Esophagus squamous epithelium (tissue), 5 donors: ENCODE data around the gene EBP. TPM values are rescaled to one million over a fixed set of nuclear protein-coding genes. Genes with fewer than 3 reads are reported as not detected.

Experiments
- DNase-seq: peaks from one replicate; lab custom pipeline; 2025; lab: John Stamatoyannopoulos, UW
- H3K27ac ChIP-seq, 4 donors: fragments of 200-600 bp; sonication (generic); one replicate each; pipeline ENCODE4 v1.5.1; 2016 to 2019; ENCODE audit warnings: mild to moderate bottlenecking in 1 of 4
- H3K27me3 ChIP-seq, 4 donors: fragments of 200-600 bp; sonication (generic); 1 replicate in 3 of 4; 2 replicates in 1 of 4; pipeline versions ENCODE4 v1.5.1 to v1.6.0; 2017 to 2021; ENCODE audit warnings: antibody characterized with exemption in 1 of 4
- H3K36me3 ChIP-seq, 3 donors: fragments of 200-600 bp; sonication (generic); one replicate each; pipeline ENCODE4 v1.5.1; 2016 to 2019
- H3K4me1 ChIP-seq, 3 donors: fragments of 200-600 bp; sonication (generic); one replicate each; pipeline ENCODE4 v1.5.1; 2017 to 2019
- H3K4me3 ChIP-seq, 4 donors: fragments of 200-600 bp; sonication (generic); 1 replicate in 3 of 4; 2 replicates in 1 of 4; pipeline ENCODE4 v1.5.1; 2016 to 2019; ENCODE audit warnings: mild to moderate bottlenecking in 2 of 4, moderate library complexity in 1 of 4
- H3K9me3 ChIP-seq, 3 donors: fragments of 200-600 bp; sonication (generic); one replicate each; pipeline ENCODE4 v1.5.1; 2016 to 2019
- POLR2A ChIP-seq, 4 donors: fragments of 450-650 bp; IDR thresholded peaks; one replicate each; pipeline ENCODE4 v1.6.1; 2017; ENCODE audit warnings: antibody characterized with exemption in 4 of 4, mild to moderate bottlenecking in 4 of 4, moderate library complexity in 3 of 4
- WGBS, 2 donors: methylation state at CpG; one replicate each; pipeline ENCODE4 v1.1.5; 2018; 5-methylcytosine and 5-hydroxymethylcytosine counted together
- intact Hi-C: fragments of 100-400 bp; cut with DNase I; formaldehyde crosslinking; loops from one replicate; pipeline ENCODE4 v1.15.0; 2022
- total RNA-seq, 4 donors: library from RNA; depleted of rRNA; stranded (reverse); fragments of >200 nt; gene quantifications; one replicate each; pipeline ENCODE4 v1.1.0, GENCODE V29; 2016
- TF ChIP-seq, protein P1 (sequence below), 6 experiments: fragments of 450-650 bp in 4 of 6; fragments of 200-600 bp in 2 of 6; sonication (generic) in 2 of 6; IDR thresholded peaks; one replicate each; pipeline ENCODE4 v1.5.1; 2016 to 2019; ENCODE audit warnings: antibody characterized with exemption in 6 of 6, mild to moderate bottlenecking in 4 of 6, moderate library complexity in 4 of 6
- donor health status: DM: yes; HTN: yes; CAD: no.

The EBP gene
- total RNA-seq, 4 donors from 2014 or later = 60.8 to 119 (median 87.1) TPM

DNA sequence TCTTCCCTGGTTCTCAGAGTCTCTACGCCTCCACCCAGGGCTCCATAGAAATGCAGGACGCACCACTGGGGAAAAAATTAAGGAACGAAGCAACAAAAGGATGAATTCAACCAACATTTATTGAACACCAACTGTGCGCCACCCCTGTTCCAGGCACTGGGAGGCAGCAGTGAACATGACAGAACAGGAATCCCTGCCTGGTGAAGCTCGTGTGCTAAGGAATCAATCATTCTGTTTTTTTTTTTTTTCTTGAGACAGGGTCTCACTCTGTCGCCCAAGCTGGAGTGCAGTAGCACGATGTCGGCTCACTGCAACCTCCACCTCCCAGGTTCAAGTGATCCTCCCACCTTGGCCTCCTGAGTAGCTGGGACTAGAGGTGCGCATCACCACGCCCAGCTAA lies 47.5 kb upstream of the EBP start:
- Histone ChIP-seq H3K27ac (no peak overlapping the region), H3K36me3 (no peaks in the 10 kb centered on the region), H3K4me1 (peaks cover 0 to 25% (median 3%) of the 10 kb centered on the region in 3 donors), H3K4me3 (no peak overlapping the region), H3K9me3 (no peaks in the 10 kb centered on the region), H3K27me3 (no peaks in the 10 kb centered on the region)
- TF ChIP-seq, protein P1, sequence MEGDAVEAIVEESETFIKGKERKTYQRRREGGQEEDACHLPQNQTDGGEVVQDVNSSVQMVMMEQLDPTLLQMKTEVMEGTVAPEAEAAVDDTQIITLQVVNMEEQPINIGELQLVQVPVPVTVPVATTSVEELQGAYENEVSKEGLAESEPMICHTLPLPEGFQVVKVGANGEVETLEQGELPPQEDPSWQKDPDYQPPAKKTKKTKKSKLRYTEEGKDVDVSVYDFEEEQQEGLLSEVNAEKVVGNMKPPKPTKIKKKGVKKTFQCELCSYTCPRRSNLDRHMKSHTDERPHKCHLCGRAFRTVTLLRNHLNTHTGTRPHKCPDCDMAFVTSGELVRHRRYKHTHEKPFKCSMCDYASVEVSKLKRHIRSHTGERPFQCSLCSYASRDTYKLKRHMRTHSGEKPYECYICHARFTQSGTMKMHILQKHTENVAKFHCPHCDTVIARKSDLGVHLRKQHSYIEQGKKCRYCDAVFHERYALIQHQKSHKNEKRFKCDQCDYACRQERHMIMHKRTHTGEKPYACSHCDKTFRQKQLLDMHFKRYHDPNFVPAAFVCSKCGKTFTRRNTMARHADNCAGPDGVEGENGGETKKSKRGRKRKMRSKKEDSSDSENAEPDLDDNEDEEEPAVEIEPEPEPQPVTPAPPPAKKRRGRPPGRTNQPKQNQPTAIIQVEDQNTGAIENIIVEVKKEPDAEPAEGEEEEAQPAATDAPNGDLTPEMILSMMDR (IDR thresholded peaks at IDR 0.05) = peak in 1 of 6 experiments; percentile 24
- TF ChIP-seq POLR2A (IDR thresholded peaks at IDR 0.05) = no peak
- intact Hi-C loops = no loop called here
- no peak for DNase-seq
- WGBS, 2 donors = 18 to 61% methylated on average over 8 of the region's 10 CpGs

DNA sequence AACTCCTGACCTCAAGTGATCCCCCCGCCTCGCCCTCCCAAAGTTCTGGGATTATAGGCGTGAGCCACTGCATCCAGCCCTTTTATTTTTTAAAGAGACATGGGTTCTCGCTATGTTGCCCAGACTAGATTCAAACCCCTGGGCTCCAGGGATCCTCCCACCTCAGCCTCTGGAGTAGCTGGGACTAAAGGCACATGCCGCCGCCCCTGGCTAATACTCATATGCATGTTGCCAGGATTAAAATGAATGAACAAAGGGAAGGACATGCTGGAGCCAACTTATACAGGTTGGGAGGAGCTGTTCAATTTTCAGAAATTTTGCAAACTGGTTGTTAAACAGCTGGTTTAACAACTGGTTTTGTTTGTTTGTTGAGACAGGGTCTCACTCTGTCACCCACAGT lies 47.0 kb upstream of the EBP start:
- Histone ChIP-seq H3K4me1 (peaks cover 0 to 25% (median 3%) of the 10 kb centered on the region in 3 donors), H3K27ac (no peak overlapping the region), H3K27me3 (no peaks in the 10 kb centered on the region), H3K9me3 (no peaks in the 10 kb centered on the region), H3K36me3 (no peaks in the 10 kb centered on the region), H3K4me3 (peak overlapping the region in 1 of 4 donors; percentile 77)
- intact Hi-C loops = no loop called here
- 59 to 69% methylated on average over 5 to 6 of the region's 6 CpGs for WGBS, 2 donors
- TF ChIP-seq POLR2A (IDR thresholded peaks at IDR 0.05) = no peak
- TF ChIP-seq, protein P1 (IDR thresholded peaks at IDR 0.05) = no peak
- no peak for DNase-seq

DNA sequence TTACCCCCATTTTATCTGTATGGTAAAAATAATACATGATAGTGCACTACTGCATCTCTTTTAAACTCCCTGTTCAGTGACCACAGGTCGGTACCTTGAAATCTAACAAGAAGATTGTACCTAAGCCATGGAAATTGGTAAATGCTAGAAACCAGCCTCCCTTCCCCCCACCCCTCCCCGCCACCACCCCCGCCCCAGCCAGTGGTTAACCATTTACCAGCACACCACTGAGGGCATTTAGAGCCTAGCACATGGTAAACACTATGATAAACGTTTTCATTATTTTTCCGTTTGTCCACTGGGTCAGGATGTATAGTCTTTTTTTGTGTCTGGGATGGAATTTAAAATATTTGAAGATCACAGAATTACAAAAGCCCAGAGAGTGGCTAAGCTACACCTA lies 46.3 kb upstream of the EBP start:
- Histone ChIP-seq H3K36me3 (peaks cover 0 to under 1% (median 0%) of the 10 kb centered on the region in 3 donors), H3K4me3 (peak overlapping the region; percentile 62 to 77 (median 69)), H3K4me1 (peaks cover 0 to 25% (median 3%) of the 10 kb centered on the region in 3 donors), H3K27ac (peak overlapping the region; percentile 86 to 89 (median 88)), H3K27me3 (no peaks in the 10 kb centered on the region), H3K9me3 (no peaks in the 10 kb centered on the region)
- DNase-seq = no peak
- TF ChIP-seq, protein P1 (IDR thresholded peaks at IDR 0.05) = no peak
- no peak for TF ChIP-seq POLR2A (IDR thresholded peaks at IDR 0.05)
- whole genome bisulfite sequencing, 2 donors = 0 to 14% methylated on average over 5 of the region's 5 CpGs
- intact Hi-C loops = no loop called here

DNA sequence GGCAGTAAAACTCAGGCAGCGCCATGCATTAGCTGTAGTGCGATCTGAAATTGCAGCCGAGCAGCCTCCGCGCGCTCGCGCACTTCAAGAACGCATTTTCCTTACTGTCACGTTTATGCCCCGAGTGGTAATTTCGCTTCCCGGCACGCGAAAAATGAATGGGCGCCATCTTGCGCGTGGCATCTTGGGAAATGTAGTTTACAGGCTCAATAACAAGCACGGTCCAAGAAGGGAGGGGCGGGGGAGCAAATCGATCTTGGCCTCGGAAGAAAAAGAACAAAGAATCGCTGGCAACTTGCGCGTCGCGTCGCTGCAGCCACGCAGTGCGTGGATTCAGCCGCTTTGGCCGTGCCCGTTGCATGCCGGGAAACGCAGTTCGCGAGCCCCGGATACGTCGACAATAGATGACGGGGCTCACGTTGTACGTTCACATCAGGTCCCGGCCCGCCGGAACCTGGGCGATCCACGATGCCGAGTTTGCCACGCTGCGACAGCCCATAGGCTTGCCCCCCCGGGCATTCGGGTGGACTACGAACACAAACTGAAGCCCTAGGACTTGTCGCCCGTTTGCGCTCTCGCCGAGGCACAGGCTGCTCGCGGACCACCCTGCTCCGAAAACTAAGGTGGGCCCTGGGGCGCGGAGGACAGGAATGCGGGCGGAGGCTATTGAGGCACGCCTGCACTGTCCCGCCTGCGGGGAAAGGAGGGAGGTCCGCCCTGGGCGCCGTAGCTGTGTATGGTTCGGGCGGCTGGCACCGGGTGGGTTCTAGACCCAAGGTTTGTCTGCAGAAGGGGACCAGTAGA lies 45.6 kb upstream of the EBP start, which contains the start of gene FTSJ1:
TSS of gene FTSJ1 (plus strand) at position 426 of the 804 bp plus-strand sequence. CDS start 1,849 bp downstream, outside the sequence.
- 82% methylated on average over 23 of the region's 75 CpGs; no CpG with 5 or more reads in 1 of the 2 donors for WGBS, 2 donors

More for the DNA sequence above, 45.6 kb upstream of the EBP start, which contains the start of gene FTSJ1:
- peak within 1 kb of the TSS; percentile 62 to 77 (median 69) for H3K4me3 ChIP-seq
- H3K9me3 ChIP-seq = no peaks in the 10 kb centered on the region
- TF ChIP-seq, protein P1 (IDR thresholded peaks at IDR 0.05) = peak in 1 of 6 experiments; percentile 26
- TF ChIP-seq POLR2A (IDR thresholded peaks at IDR 0.05) = peak in 1 of 4 donors; percentile 50
- no peaks in the 10 kb centered on the region for H3K27me3 ChIP-seq
- peak within 1 kb of the TSS; percentile 86 to 89 (median 88) for H3K27ac ChIP-seq
- H3K4me1 ChIP-seq = peaks cover 0 to 25% (median 3%) of the 10 kb centered on the region in 3 donors
- H3K36me3 ChIP-seq = peaks cover 0 to 7% (median 2%) of the 10 kb centered on the region in 3 donors
- DNase-seq = peak; percentile 45
- intact Hi-C loops = no loop called here
